HepG2 (cell line): Measurements from ENCODE around the gene EPS8. TPM values are rescaled to one million over a fixed set of nuclear protein-coding genes. Genes with fewer than 3 reads are reported as not detected.
A peak's percentile ranks its signal among the peaks of the same experiment; 100 is the strongest.

Experiments used
- ATAC-seq: fragments of 200-7000 bp; cut with Tn5 transposase; 3 replicates; pipeline ENCODE4 v1.9.1; 2020; ENCODE audit warnings: mild to moderate bottlenecking, moderate library complexity
- BruUV-seq: library from RNA; stranded (reverse); fragments of 400-500 nt; replicated peaks from 2 replicates; lab custom pipeline; 2021; lab: Mats Ljungman, UMichigan
- CTCF ChIA-PET: fragments of 300-600 bp; formaldehyde crosslinking; extraction: SDS; loops from one replicate; lab custom pipeline; 2021; ENCODE audit warnings: low total read pairs, inconsistent platforms, low intra/inter-chr PET ratio; lab: Yijun Ruan, JAX
- POLR2A ChIA-PET: fragments of 350-600 bp; sonication (Branson Sonifier 250); formaldehyde crosslinking; loops from one replicate; lab custom pipeline; 2020; ENCODE audit warnings: antibody characterized with exemption, inconsistent platforms; lab: Yijun Ruan, JAX
- DNase-seq: peaks from one replicate; pipeline ENCODE4 v3.0.0-alpha.2; 2015; ENCODE audit warnings: low spot score
- FAIRE-seq: peaks from 3 replicates; lab custom pipeline; 2011; peaks lifted over from hg19 to GRCh38; lab: Jason Lieb, UNC
- H2AFZ ChIP-seq: one replicate; pipeline ENCODE4 v1.6.1; 2011; ENCODE audit warnings: low read length, inconsistent platforms
- H3K27ac ChIP-seq: fragments of 300-600 bp; 3 replicates; pipeline ENCODE4 v1.8.0; 2011; ENCODE audit warnings: mixed run types, mild to moderate bottlenecking, mixed read lengths, low read length, inconsistent platforms; ENCODE audit not compliant: insufficient read depth; ENCODE audit errors: extremely low read length
- H3K27me3 ChIP-seq, 2 experiments: fragments of 200-600 bp in 1 of 2; 2 replicates in 1 of 2; 3 replicates in 1 of 2; pipeline versions ENCODE4 v1.6.0 to v1.8.0; 2011; ENCODE audit warnings: low read length in 2 of 2, mild to moderate bottlenecking in 2 of 2, moderate library complexity in 2 of 2, inconsistent platforms in 1 of 2; ENCODE audit not compliant: insufficient read depth in 2 of 2, control insufficient read depth in 1 of 2
- H3K36me3 ChIP-seq, 2 experiments: fragments of 200-600 bp in 1 of 2; replicated peaks in 1 of 2; 2 replicates in 1 of 2; 3 replicates in 1 of 2; pipeline versions ENCODE4 v1.5.1 to v1.8.0; 2011; ENCODE audit warnings: low read length in 2 of 2, inconsistent platforms in 1 of 2; ENCODE audit not compliant: insufficient read depth in 2 of 2, control insufficient read depth in 1 of 2
- H3K4me1 ChIP-seq: 2 replicates; pipeline ENCODE4 v1.5.1; 2012; ENCODE audit warnings: low read length, inconsistent platforms; ENCODE audit not compliant: insufficient read depth
- H3K4me2 ChIP-seq: 2 replicates; pipeline ENCODE4 v1.6.0; 2011; ENCODE audit warnings: low read depth, low read length, inconsistent platforms
- H3K4me3 ChIP-seq, 3 experiments: fragments of 200-600 bp in 1 of 3; sonication (generic), shearing (Covaris generic) in 1 of 3; replicated peaks in 1 of 3; 2 replicates each; pipeline ENCODE4 v1.5.1; 2011 to 2016; ENCODE audit warnings: low read length in 3 of 3, inconsistent platforms in 2 of 3, low read depth in 2 of 3, mild to moderate bottlenecking in 2 of 3, control low read depth in 1 of 3, mixed read lengths in 1 of 3; ENCODE audit not compliant: insufficient read depth in 1 of 3
- H3K79me2 ChIP-seq: one replicate; pipeline ENCODE4 v1.6.1; 2011; ENCODE audit warnings: low read length, inconsistent platforms; ENCODE audit not compliant: insufficient read depth
- H3K9ac ChIP-seq: 2 replicates; pipeline ENCODE4 v1.6.0; 2011; ENCODE audit warnings: mild to moderate bottlenecking, low read depth, low read length, inconsistent platforms; ENCODE audit not compliant: insufficient read depth
- H3K9me3 ChIP-seq: 2 replicates; pipeline ENCODE4 v1.5.1; 2012; ENCODE audit warnings: mild to moderate bottlenecking, low read length
- H4K20me1 ChIP-seq: 2 replicates; pipeline ENCODE4 v1.6.0; 2011; ENCODE audit warnings: inconsistent platforms, mild to moderate bottlenecking, low read length, moderate library complexity; ENCODE audit not compliant: insufficient read depth
- ELF3 ChIP-seq: IDR thresholded peaks from 2 replicates; pipeline ENCODE4 v1.6.1; 2016; ENCODE audit warnings: missing genetic modification reagents, missing compliant biosample characterization
- FOSL2 ChIP-seq: sonication (generic); formaldehyde crosslinking; IDR thresholded peaks from 2 replicates; pipeline ENCODE4 v1.4.0; 2020; ENCODE audit warnings: missing genetic modification reagents
- RXRB ChIP-seq: IDR thresholded peaks from 2 replicates; pipeline ENCODE4 v1.6.1; 2016; ENCODE audit warnings: borderline replicate concordance, missing genetic modification reagents, missing compliant biosample characterization
- SRSF1 ChIP-seq: fragments of 200-400 bp; formaldehyde crosslinking; optimal IDR thresholded peaks from 2 replicates; pipeline ENCODE3; 2017; ENCODE audit warnings: mild to moderate bottlenecking, low read depth, low read length, moderate library complexity
- ZBTB37 ChIP-seq: sonication (generic); formaldehyde crosslinking; IDR thresholded peaks from 2 replicates; pipeline ENCODE4 v1.4.0; 2020; ENCODE audit warnings: mild to moderate bottlenecking, missing genetic modification reagents
- ZNF501 ChIP-seq: sonication (generic); formaldehyde crosslinking; IDR thresholded peaks from 2 replicates; pipeline ENCODE4 v1.5.1; 2020; ENCODE audit warnings: mild to moderate bottlenecking, moderate library complexity, missing genetic modification reagents
- ZNF614 ChIP-seq: IDR thresholded peaks from 2 replicates; pipeline ENCODE4 v1.6.1; 2018; ENCODE audit warnings: missing biosample characterization, missing genetic modification reagents, inconsistent platforms, borderline replicate concordance
- WGBS: methylation state at CpG from one replicate; pipeline ENCODE4 v1.1.6; 2017; ENCODE audit warnings: low lambda C conversion rate; 5-methylcytosine and 5-hydroxymethylcytosine counted together
- in situ Hi-C: cut with HindIII; loops from 2 replicates; pipeline ENCODE4 v1.10.0; 2017; ENCODE audit warnings: low pct_unique_long_range_greater_than_20kb; ENCODE audit not compliant: extremely low pct_ligation_motif_present
- intact Hi-C: fragments of 100-400 bp; cut with micrococcal nuclease; formaldehyde crosslinking; loops from one replicate; pipeline ENCODE4 v1.10.0; 2022; ENCODE audit not compliant: unreplicated experiment
- polyA plus RNA-seq, 8 experiments: library from polyadenylated mRNA; depleted of rRNA in 3 of 8; stranded (reverse) in 7 of 8; unstranded in 1 of 8; fragments of >200 nt; fragmentation: Illumina TruSeq in 4 of 8; extraction: Trizol in 4 of 8; gene quantifications; 2 replicates each; pipeline versions ENCODE4 v1.2.1 to v1.2.3, GENCODE V29; 2011 to 2016; ENCODE audit warnings: low read depth in 4 of 8, missing spikeins in 1 of 8, mixed read lengths in 1 of 8; ENCODE audit not compliant: insufficient read depth in 1 of 8
- total RNA-seq, 5 experiments: library from RNA; depleted of rRNA; stranded (reverse); fragments of >200 nt; fragmentation: Illumina TruSeq; extraction: Trizol; gene quantifications; 2 replicates each; pipeline ENCODE4 v1.2.3, GENCODE V29; 2016; ENCODE audit warnings: low read depth in 1 of 5

Gene EPS8
- total and polyA plus RNA-seq, 2 of the 13 experiments (the other 11 are each of a cell fraction or from before 2014, with no cell fraction given): 37.1 to 43.4 TPM

GRCh38 chr12:15690320-15690719 is 98.9 kb downstream of the EPS8 start:
- intact Hi-C loops: no loop called here
- Histone ChIP-seq H3K27me3 (no peaks in the 10 kb centered on the region; a peak in 1 of 5 replicates), H3K4me2 (no peak overlapping the region), H3K9me3 (no peaks in the 10 kb centered on the region), H3K4me1 (peaks cover 58% of the 10 kb centered on the region), H3K36me3 (no peaks in the 10 kb centered on the region), H3K79me2 (peaks cover 35% of the 10 kb centered on the region), H3K27ac (no peak overlapping the region), H3K9ac (no peak overlapping the region), H3K4me3 (no peak overlapping the region), H4K20me1 (peaks cover 3% of the 10 kb centered on the region; the same call in 1 of the 2 replicates), H2AFZ (no peak overlapping the region)
- TF ChIP-seq ELF3 (CRISPR knock-in tag) (0 out of 2 replicates have a peak, but pooled peaks have one; percentile 5), SRSF1 (no peak)
- FAIRE-seq: no peak
- no peak for DNase-seq
- in situ Hi-C loops: no loop called here
- no TSS peak for BruUV-seq
- no peak for ATAC-seq
- CTCF ChIA-PET: no interaction called here
- WGBS: 96% methylated on average over 1 of the region's 1 CpG
- POLR2A ChIA-PET: interaction anchor here (1.1 kb wide), 1 partner anchor 99 kb away, joined by 3 read pairs; no protein-coding TSS in a partner anchor

GRCh38 chr12:15689751-15690191 is 99.4 kb downstream of the EPS8 start:
- DNase-seq: peak; percentile 6
- H3K4me2 ChIP-seq: no peak overlapping the region; the same call in 1 of the 2 replicates
- FAIRE-seq: no peak

More at GRCh38 chr12:15689751-15690191, 99.4 kb downstream of the EPS8 start:
- POLR2A ChIA-PET: interaction anchor here (1.1 kb wide), 1 partner anchor 100 kb away, joined by 3 read pairs; no protein-coding TSS in a partner anchor
- H2AFZ ChIP-seq: no peak overlapping the region
- H3K79me2 ChIP-seq: peaks cover 30% of the 10 kb centered on the region
- ATAC-seq: peak; percentile 63; the same call in 2 of the 3 replicates
- WGBS: 71% methylated on average over 4 of the region's 4 CpGs
- no TSS peak for BruUV-seq
- H3K27ac ChIP-seq: no peak overlapping the region
- TF ChIP-seq ZBTB37 (CRISPR knock-in tag): no peak
- no peak for TF ChIP-seq ZNF501
- TF ChIP-seq FOSL2 (CRISPR knock-in tag): peak; percentile 29; the same call in 1 of the 2 replicates
- no peak for TF ChIP-seq ZNF614 (CRISPR knock-in tag)
- 0 out of 2 replicates have a peak, but pooled peaks have one; percentile 18 for TF ChIP-seq ELF3 (CRISPR knock-in tag)
- TF ChIP-seq RXRB (CRISPR knock-in tag): no peak
- TF ChIP-seq, all 625 proteins: peak for 2
- no peaks in the 10 kb centered on the region for H3K36me3 ChIP-seq
- H3K27me3 ChIP-seq: no peaks in the 10 kb centered on the region; a peak in 1 of 5 replicates
- CTCF ChIA-PET: no interaction called here
- intact Hi-C loops: loop anchor here (10.0 kb wide), 1 partner anchor 165 kb away; no protein-coding TSS in a partner anchor
- no peaks in the 10 kb centered on the region for H3K9me3 ChIP-seq
- H3K4me3 ChIP-seq: no peak overlapping the region
- H3K4me1 ChIP-seq: peaks cover 61% of the 10 kb centered on the region
- peaks cover 3% of the 10 kb centered on the region; the same call in 1 of the 2 replicates for H4K20me1 ChIP-seq
- in situ Hi-C loops: no loop called here
- no peak overlapping the region for H3K9ac ChIP-seq
